GM10248 (cell line): ENCODE results near the gene MBD3L2.

Experiments used
- CTCF ChIA-PET: fragments of 300-600 bp; sonication (Branson Sonifier 250); formaldehyde crosslinking; extraction: SDS; loops from one replicate; lab custom pipeline; 2021; ENCODE audit warnings: antibody characterized with exemption; lab: Yijun Ruan, JAX
- POLR2A ChIA-PET: fragments of 350-650 bp; sonication (Branson Sonifier 250); formaldehyde crosslinking; extraction: SDS; loops from one replicate; lab custom pipeline; 2020; ENCODE audit warnings: antibody characterized with exemption; lab: Yijun Ruan, JAX
- DNase-seq: peaks from one replicate; pipeline ENCODE4 v3.0.0; 2012; ENCODE audit errors: extremely low spot score
- TF ChIP-seq, protein P1 (sequence below): IDR thresholded peaks from 2 replicates; pipeline ENCODE4 v1.5.1; 2012; ENCODE audit warnings: mild to moderate bottlenecking, low read depth; ENCODE audit errors: extremely low read depth, missing control alignments, control extremely low read depth

Gene MBD3L2

DNA sequence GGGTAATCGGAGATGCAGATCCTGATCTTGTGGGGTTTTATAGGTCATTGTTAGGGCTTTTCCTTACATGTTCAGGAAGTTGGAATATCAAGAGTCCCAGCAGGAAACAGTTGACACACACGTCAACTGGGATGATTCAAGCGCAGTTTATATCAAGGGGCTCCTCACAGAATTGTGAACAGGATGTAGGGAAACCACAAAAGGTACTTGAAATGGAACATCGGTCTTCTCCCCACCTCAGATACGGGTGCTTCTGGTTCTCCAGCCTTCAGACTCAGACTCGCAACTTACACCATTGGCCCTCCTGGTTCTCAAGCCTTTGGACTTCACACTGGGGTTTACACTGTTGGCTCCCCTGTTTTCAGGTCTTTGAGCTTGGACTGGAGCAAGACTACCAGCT lies 39.9 kb downstream of the MBD3L2 start:
- CTCF ChIA-PET, result no interaction called here
- DNase-seq, result no peak
- POLR2A ChIA-PET, result no interaction called here
- TF ChIP-seq, protein P1, sequence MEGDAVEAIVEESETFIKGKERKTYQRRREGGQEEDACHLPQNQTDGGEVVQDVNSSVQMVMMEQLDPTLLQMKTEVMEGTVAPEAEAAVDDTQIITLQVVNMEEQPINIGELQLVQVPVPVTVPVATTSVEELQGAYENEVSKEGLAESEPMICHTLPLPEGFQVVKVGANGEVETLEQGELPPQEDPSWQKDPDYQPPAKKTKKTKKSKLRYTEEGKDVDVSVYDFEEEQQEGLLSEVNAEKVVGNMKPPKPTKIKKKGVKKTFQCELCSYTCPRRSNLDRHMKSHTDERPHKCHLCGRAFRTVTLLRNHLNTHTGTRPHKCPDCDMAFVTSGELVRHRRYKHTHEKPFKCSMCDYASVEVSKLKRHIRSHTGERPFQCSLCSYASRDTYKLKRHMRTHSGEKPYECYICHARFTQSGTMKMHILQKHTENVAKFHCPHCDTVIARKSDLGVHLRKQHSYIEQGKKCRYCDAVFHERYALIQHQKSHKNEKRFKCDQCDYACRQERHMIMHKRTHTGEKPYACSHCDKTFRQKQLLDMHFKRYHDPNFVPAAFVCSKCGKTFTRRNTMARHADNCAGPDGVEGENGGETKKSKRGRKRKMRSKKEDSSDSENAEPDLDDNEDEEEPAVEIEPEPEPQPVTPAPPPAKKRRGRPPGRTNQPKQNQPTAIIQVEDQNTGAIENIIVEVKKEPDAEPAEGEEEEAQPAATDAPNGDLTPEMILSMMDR, result no peak

DNA sequence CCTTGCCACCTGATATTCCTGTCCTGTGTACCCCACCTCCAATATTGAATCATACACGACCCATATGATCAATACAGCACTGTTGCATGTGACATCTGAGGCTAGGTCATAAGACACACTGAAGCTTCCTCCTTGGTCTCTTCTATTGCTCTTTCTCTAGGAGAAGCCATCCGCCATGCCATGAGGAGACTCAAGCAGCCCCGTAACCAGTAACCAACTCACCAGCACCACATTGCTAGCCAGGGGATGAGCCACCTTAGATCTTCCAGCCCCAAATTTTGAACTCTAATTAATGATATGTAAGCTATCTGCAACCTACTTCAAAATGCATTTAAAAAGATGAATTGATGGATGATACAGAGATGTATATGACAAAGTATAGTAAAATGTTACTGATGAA lies 49.0 kb downstream of the MBD3L2 start:
- ChIA-PET CTCF (interaction anchor here (1.4 kb wide), 1 partner anchor 256 kb away, joined by 5 read pairs; no protein-coding TSS in a partner anchor), POLR2A (no interaction called here)
- TF ChIP-seq, protein P1, result no peak
- no peak for DNase-seq

DNA sequence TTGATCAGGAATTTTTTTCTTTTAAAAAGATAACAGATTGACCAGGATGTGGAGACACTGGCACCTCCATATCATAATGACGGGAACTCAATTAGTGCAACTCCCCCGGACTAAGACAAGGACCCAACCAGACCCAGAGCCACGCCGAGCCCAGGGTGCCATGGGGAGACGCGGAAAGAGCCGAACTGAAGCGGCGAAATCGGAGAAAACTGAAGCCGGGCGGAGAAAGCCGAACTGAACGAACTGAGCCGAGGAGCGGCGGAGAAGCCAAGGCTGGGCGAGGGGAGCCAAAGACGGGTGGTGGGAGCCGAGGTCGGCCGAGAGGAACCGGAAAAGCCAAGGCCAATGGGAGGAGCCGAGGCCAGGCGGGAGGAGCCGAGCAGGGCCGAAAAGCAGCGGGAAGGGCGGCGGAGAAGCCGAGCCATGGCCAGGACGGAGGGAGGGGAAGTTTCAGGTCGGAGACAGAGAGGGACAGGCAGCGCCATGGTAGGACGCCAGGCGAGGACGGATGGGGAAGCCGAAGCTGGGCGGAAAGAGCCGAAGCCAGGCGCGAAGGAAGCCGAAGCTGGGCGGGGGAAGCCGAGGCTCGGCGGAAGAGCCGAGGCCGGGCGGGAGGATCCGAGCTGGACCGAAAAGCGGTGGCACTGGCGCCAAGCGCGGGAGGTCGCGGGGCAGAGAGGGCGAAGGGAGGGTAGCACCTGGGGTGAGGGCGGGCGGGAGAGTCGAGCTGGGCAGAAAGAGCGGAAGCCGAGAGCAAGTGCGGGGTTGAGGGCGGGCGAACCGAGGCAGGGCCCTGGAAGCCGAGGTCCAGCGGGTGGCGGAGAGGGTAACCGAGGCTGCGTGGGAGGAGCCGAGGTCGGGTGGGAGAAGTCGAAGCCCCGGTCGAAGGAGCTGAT lies 49.8 kb downstream of the MBD3L2 start:
- TF ChIP-seq, protein P1, result no peak
- ChIA-PET POLR2A (interaction anchor here (0.6 to 1.1 kb wide), 4 partner anchors 25 to 246 kb away, joined by 3 to 6 read pairs (median 6); partner anchors contain the start of gene ZNF557), CTCF (interaction anchor here (0.7 to 1.5 kb wide), 7 partner anchors 11 to 469 kb away, joined by 3 to 7 read pairs (median 5); no protein-coding TSS in a partner anchor)
- peak; percentile 94 for DNase-seq

DNA sequence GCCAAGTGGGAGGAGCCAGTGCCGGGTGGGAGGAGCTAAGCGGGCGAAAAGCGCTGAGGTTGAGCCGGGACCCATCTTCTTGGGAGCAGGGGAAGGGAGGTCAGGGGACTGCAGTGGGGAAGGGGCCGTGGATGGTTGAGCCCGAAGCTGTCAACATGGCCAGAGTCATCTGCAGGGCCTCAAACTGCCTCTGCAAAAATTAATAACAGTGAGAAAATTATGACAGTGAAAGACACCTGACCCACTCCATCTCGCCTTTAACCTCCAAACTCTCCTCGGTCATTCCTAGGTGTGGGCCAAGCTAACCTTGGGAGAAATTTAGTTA lies 50.4 kb downstream of the MBD3L2 start:
- POLR2A ChIA-PET, result interaction anchor here (0.6 to 1.1 kb wide), 4 partner anchors 26 to 246 kb away, joined by 3 to 6 read pairs (median 6); partner anchors contain the start of gene ZNF557
- CTCF ChIA-PET, result interaction anchor here (0.7 to 1.5 kb wide), 6 partner anchors 10 to 469 kb away, joined by 3 to 7 read pairs (median 4); no protein-coding TSS in a partner anchor
- TF ChIP-seq, protein P1, result no peak
- DNase-seq, result no peak
